ENCODE results near the gene RHBDD1. TPM values are rescaled to one million over a fixed set of nuclear protein-coding genes. Genes with fewer than 3 reads are reported as not detected.

Gene RHBDD1
- total and polyA plus RNA-seq, 11 donors, result 4.7 to 44.5 (median 32.6) TPM

DNA sequence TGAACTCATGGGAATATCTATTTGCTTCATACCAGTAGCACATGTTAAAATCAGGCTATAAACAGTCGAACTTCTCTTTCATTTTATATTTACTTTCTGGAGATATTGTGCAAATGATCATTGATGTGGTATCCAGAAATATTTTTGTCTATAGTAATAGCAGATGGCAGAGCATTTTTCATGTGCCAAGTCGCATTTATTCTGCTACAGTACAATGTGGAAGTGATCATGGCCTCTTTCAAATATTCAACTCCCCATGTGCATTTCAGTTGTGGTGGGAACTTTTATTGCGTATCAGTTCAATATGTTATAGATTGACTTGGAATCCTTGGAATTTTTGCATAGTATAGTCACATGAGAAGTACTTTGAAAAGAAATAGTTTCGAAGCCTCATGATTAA lies 57.4 kb downstream of the RHBDD1 start:
- peaks cover 0 to 6% (median 0%) of the 10 kb centered on the region in 12 donors for H3K9me3 ChIP-seq
- peaks cover 0 to 11% (median 0%) of the 10 kb centered on the region in 9 donors for H3K36me3 ChIP-seq
- H3K27ac ChIP-seq, result no peak overlapping the region
- H3K4me1 ChIP-seq, result peaks cover 0 to 13% (median 0%) of the 10 kb centered on the region in 12 donors
- WGBS, 4 donors, result 95 to 97% (median 96%) methylated on average over 4 of the region's 4 CpGs
- no peak for DNase-seq
- H3K27me3 ChIP-seq, result no peaks in the 10 kb centered on the region
- no peak for ATAC-seq
- no peak overlapping the region for H3K4me3 ChIP-seq
- intact Hi-C loops (cut with DNase I), result no loop called here
- TF ChIP-seq, protein P1, sequence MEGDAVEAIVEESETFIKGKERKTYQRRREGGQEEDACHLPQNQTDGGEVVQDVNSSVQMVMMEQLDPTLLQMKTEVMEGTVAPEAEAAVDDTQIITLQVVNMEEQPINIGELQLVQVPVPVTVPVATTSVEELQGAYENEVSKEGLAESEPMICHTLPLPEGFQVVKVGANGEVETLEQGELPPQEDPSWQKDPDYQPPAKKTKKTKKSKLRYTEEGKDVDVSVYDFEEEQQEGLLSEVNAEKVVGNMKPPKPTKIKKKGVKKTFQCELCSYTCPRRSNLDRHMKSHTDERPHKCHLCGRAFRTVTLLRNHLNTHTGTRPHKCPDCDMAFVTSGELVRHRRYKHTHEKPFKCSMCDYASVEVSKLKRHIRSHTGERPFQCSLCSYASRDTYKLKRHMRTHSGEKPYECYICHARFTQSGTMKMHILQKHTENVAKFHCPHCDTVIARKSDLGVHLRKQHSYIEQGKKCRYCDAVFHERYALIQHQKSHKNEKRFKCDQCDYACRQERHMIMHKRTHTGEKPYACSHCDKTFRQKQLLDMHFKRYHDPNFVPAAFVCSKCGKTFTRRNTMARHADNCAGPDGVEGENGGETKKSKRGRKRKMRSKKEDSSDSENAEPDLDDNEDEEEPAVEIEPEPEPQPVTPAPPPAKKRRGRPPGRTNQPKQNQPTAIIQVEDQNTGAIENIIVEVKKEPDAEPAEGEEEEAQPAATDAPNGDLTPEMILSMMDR (IDR thresholded peaks at IDR 0.05), result no peak
- TF ChIP-seq POLR2A (IDR thresholded peaks at IDR 0.05), result no peak

DNA sequence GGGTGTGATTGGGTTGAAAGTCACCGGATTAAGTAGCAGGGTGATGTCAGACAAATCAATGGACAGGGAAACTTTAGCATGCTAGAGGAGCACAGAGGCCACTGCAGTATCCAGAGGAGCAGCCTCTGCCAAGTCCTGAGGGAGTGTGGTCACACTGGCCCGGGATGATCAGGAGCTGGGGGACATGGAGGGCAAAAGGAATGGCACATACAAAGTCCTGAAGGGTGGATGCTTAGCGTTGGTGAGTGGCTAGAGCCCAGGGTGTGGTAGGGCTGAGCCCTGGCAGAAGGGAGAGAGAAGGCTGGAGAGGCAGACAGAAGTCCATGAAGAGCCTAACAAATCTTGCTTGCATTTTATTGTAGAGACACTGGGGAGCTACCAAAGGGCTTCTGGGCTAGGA lies 58.9 kb downstream of the RHBDD1 start:
- H3K4me3 ChIP-seq, result no peak overlapping the region
- no peak for TF ChIP-seq POLR2A (IDR thresholded peaks at IDR 0.05)
- TF ChIP-seq, protein P1 (IDR thresholded peaks at IDR 0.05), result no peak
- intact Hi-C loops (cut with DNase I), result no loop called here
- peaks cover 0 to 6% (median 0%) of the 10 kb centered on the region in 12 donors for H3K9me3 ChIP-seq
- H3K36me3 ChIP-seq, result peaks cover 0 to 9% (median 0%) of the 10 kb centered on the region in 9 donors
- peaks cover 0 to 19% (median 0%) of the 10 kb centered on the region in 12 donors for H3K4me1 ChIP-seq
- 88 to 95% (median 92%) methylated on average over 3 of the region's 3 CpGs for WGBS, 4 donors
- H3K27me3 ChIP-seq, result no peaks in the 10 kb centered on the region
- H3K27ac ChIP-seq, result no peak overlapping the region
- no peak for DNase-seq
- no peak for ATAC-seq

DNA sequence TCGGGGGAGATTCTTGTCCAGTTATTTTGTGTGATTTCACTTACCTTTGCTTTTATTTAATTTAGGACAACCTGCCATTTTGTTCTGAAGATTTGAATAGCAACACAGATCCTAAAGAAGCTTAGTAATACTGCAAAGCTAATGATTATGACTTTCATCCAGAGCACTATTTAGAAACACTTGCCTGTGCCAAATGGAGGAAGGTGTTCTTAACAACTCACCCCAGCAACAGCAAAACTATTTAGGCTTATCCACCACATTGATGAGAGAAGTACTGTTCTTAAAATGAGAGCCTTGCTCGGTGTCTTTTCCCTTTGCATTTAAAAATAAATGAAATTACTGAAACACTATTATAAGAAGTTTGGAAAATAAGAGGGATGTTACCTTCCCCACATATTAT lies 59.7 kb downstream of the RHBDD1 start:
- H3K4me1 ChIP-seq, result peaks cover 0 to 20% (median 0%) of the 10 kb centered on the region in 12 donors
- intact Hi-C loops (cut with DNase I), result no loop called here
- H3K36me3 ChIP-seq, result peaks cover 0 to 8% (median 0%) of the 10 kb centered on the region in 9 donors
- H3K4me3 ChIP-seq, result no peak overlapping the region
- peak; percentile 43 to 73 (median 65) for ATAC-seq
- no peak overlapping the region for H3K27ac ChIP-seq
- H3K27me3 ChIP-seq, result no peaks in the 10 kb centered on the region
- WGBS, 4 donors, result 72 to 83% (median 76%) methylated on average over 2 of the region's 2 CpGs
- peaks cover 0 to 6% (median 0%) of the 10 kb centered on the region in 12 donors for H3K9me3 ChIP-seq
- no peak for DNase-seq
- TF ChIP-seq, protein P1 (IDR thresholded peaks at IDR 0.05), result no peak
- TF ChIP-seq POLR2A (IDR thresholded peaks at IDR 0.05), result no peak

DNA sequence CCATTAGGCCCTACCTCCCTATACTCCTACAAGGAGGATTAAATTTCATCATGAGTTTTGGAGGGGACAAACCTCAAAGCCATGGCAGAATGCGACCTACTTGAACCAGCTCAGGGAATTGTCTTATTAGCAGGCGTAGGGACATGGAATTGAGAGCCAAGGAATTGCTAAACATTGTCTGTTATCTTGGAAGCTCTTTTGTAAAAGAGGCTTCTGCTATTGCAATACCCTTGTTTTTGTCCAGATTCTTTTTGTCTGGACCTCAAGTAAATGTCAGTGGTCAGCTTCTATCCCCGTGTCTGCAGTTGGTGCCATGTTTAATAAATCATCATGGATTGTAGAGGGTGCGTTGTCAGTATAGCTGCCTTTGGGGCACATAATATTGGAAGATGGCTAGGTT lies 62.3 kb downstream of the RHBDD1 start:
- 94 to 98% (median 95%) methylated on average over 4 of the region's 4 CpGs for WGBS, 4 donors
- H3K27me3 ChIP-seq, result no peaks in the 10 kb centered on the region
- no peak for TF ChIP-seq POLR2A (IDR thresholded peaks at IDR 0.05)
- TF ChIP-seq, protein P1 (IDR thresholded peaks at IDR 0.05), result no peak
- no peak overlapping the region for H3K4me3 ChIP-seq
- DNase-seq, result no peak
- H3K27ac ChIP-seq, result no peak overlapping the region
- ATAC-seq, result no peak
- H3K9me3 ChIP-seq, result no peaks in the 10 kb centered on the region
- intact Hi-C loops (cut with DNase I), result no loop called here
- H3K4me1 ChIP-seq, result peaks cover 0 to 14% (median 0%) of the 10 kb centered on the region in 12 donors
- peaks cover 0 to 8% (median 0%) of the 10 kb centered on the region in 9 donors for H3K36me3 ChIP-seq

Measured in heart left ventricle (tissue), 16 donors.